Upper lobe of right lung (tissue), 1 donor: ENCODE results near the gene NID2. TPM values are rescaled to one million over a fixed set of nuclear protein-coding genes. Genes with fewer than 3 reads are reported as not detected.

ENCODE experiments used
- ATAC-seq: fragments of 200-7000 bp; cut with Tn5 transposase; one replicate; pipeline ENCODE4 v1.9.1; 2020; ENCODE audit warnings: mild to moderate bottlenecking, moderate library complexity
- DNase-seq: peaks from one replicate; pipeline ENCODE4 v3.0.0-alpha.2; 2020
- H3K27ac ChIP-seq: fragments of 200-600 bp; one replicate; pipeline ENCODE4 v1.8.0; 2022
- H3K27me3 ChIP-seq: fragments of 200-600 bp; one replicate; pipeline ENCODE4 v1.8.0; 2022; ENCODE audit warnings: mild to moderate bottlenecking
- H3K36me3 ChIP-seq: fragments of 200-600 bp; one replicate; pipeline ENCODE4 v1.8.0; 2022
- H3K4me1 ChIP-seq: fragments of 200-600 bp; one replicate; pipeline ENCODE4 v1.8.0; 2022
- H3K4me3 ChIP-seq: fragments of 200-600 bp; one replicate; pipeline ENCODE4 v1.8.0; 2022; ENCODE audit warnings: mild to moderate bottlenecking
- H3K9me3 ChIP-seq: fragments of 200-600 bp; one replicate; pipeline ENCODE4 v1.8.0; 2022
- CTCF ChIP-seq: fragments of 200-600 bp; IDR thresholded peaks from one replicate; pipeline ENCODE4 v1.8.0; 2022; ENCODE audit warnings: antibody characterized with exemption
- intact Hi-C: fragments of 100-400 bp; cut with DNase I; formaldehyde crosslinking; loops from one replicate; pipeline ENCODE4 v1.11.0; 2022
- total RNA-seq: library from RNA; stranded (reverse); fragmentation: NEBNext Ultra II Directional; extraction: Animal tissue kit (Norgen Biotek cat#: 25700); gene quantifications from one replicate; pipeline ENCODE4 v1.2.1, GENCODE V29; 2021
- donor health status: DM: no; HTN: yes; CAD: no; lungs with severe emphysema.

The NID2 gene
- total RNA-seq, 1 donor from 2014 or later = 17.9 TPM

GRCh38 chr14:52026901-52027300, 42.0 kb downstream of the NID2 start:
- no peak overlapping the region for H3K4me3 ChIP-seq
- no peak for TF ChIP-seq CTCF
- H3K9me3 ChIP-seq = no peaks in the 10 kb centered on the region
- H3K27ac ChIP-seq = no peak overlapping the region
- H3K27me3 ChIP-seq = no peaks in the 10 kb centered on the region
- H3K4me1 ChIP-seq = no peaks in the 10 kb centered on the region
- ATAC-seq = peak; percentile 28
- intact Hi-C loops = no loop called here
- H3K36me3 ChIP-seq = no peaks in the 10 kb centered on the region
- no peak for DNase-seq

DNA sequence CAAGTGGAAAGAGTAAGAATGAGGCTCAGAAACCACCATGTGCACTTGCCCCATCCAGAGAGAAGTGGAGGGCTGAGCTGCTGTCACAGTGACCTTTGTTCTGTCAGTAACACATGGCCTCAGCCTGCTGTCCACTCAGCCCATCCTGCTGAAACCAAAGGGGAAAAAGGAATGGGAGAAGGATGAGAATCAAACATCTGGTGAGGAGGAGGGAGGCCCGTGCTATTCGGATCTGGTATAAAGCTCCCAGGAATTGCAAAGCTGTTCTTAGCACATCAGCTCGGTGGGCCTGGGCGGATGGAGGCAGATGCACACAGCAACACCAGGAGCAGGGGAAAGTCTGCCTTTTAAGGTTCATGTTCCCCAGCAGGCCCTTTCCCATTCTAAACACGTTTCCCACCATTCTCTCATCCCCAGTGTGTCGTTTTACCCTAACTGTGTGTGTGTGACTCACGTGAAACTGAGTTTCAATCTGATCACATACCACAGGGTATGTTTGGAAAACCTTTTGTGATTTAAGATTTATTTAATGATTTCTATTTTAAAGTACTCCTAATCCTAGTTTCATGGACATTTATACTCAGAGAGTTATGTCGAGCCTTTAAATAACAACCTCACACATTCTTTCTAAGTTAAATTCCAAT, 42.7 kb downstream of the NID2 start:
- no peak for DNase-seq
- no peak overlapping the region for H3K4me3 ChIP-seq
- intact Hi-C loops = no loop called here
- no peaks in the 10 kb centered on the region for H3K27me3 ChIP-seq
- TF ChIP-seq CTCF = no peak
- no peak for ATAC-seq
- H3K4me1 ChIP-seq = no peaks in the 10 kb centered on the region
- no peak overlapping the region for H3K27ac ChIP-seq
- no peaks in the 10 kb centered on the region for H3K9me3 ChIP-seq
- H3K36me3 ChIP-seq = no peaks in the 10 kb centered on the region

DNA sequence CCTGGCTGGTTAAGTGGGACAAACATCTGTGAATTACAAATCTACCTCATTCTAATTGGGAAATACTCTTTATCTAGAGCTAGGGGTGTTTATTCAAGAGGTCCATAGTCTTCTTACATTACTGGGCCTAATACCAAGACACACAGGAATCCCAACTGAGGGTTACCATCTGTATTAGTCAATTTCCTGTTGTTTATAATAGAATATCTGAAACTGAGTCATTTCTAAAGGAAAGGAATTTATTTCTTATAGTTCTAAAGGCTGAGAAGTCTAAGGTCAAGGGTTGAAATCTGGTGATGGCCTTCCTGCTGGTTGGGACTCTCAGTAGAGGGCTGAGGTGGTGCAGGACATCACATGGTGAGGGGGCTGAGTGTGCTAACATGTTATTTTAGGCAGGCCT, 43.5 kb downstream of the NID2 start:
- Histone ChIP-seq H3K4me3 (no peak overlapping the region), H3K4me1 (no peaks in the 10 kb centered on the region), H3K9me3 (no peaks in the 10 kb centered on the region), H3K27me3 (no peaks in the 10 kb centered on the region), H3K36me3 (no peaks in the 10 kb centered on the region), H3K27ac (peak overlapping the region; percentile 17)
- TF ChIP-seq CTCF = no peak
- no peak for ATAC-seq
- intact Hi-C loops = no loop called here
- no peak for DNase-seq

- Histone ChIP-seq H3K4me1 (no peaks in the 10 kb centered on the region), H3K27me3 (no peaks in the 10 kb centered on the region), H3K36me3 (no peaks in the 10 kb centered on the region), H3K4me3 (no peak overlapping the region), H3K27ac (no peak overlapping the region), H3K9me3 (no peaks in the 10 kb centered on the region)
- TF ChIP-seq CTCF = no peak
- no peak for ATAC-seq
- no peak for DNase-seq
- intact Hi-C loops = no loop called here
These were observed 45.3 kb downstream of the NID2 start for GRCh38 chr14:52023518-52023917.

DNA sequence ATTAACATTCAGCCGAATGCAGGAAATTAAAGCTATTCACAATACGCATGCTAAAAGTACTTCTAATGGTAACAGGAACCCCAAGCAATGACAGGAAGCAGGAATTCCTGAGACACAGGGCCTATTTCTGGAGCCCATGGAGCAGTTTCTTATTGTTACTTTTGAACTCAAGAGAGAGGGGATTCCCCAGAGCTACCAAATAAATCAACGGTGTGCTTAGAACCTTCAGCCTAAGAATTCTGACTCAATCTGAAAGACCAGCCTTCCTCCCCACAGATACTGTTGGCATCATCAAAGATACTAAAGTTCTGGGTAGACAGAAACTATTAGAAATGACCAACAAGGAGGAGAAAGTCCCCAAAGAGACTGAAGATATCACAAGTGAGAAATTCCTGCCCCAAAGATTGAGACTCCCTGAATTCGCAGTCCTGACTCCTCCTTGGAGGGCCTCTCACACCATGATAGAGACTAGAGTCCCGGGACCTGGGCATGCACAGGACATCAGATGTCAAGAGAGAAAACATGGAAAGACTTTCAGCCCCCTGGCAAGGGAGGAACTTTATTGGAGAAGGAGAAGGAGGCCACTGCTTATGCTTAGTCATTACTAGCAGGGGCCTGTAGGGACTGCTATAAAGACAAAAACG, 46.8 kb downstream of the NID2 start:
- Histone ChIP-seq H3K27ac (no peak overlapping the region), H3K4me1 (no peaks in the 10 kb centered on the region), H3K9me3 (no peaks in the 10 kb centered on the region), H3K4me3 (no peak overlapping the region), H3K27me3 (no peaks in the 10 kb centered on the region), H3K36me3 (no peaks in the 10 kb centered on the region)
- no peak for ATAC-seq
- intact Hi-C loops = no loop called here
- TF ChIP-seq CTCF = no peak
- DNase-seq = no peak
